IMR-90 (cell line): ENCODE results near the gene GNA14.

Experiments used
- CHD1 ChIP-seq: IDR thresholded peaks from 2 replicates; pipeline ENCODE4 v1.6.1; 2012; ENCODE audit warnings: low read depth, low read length, improper control_type of control experiment
- POLR2A ChIP-seq: IDR thresholded peaks from 2 replicates; pipeline ENCODE4 v1.6.1; 2012; ENCODE audit warnings: mild to moderate bottlenecking, low read depth, low read length
- RAD21 ChIP-seq: IDR thresholded peaks from 2 replicates; pipeline ENCODE4 v1.6.1; 2012; ENCODE audit warnings: low read length, improper control_type of control experiment
- RFX5 ChIP-seq: IDR thresholded peaks from 2 replicates; pipeline ENCODE4 v1.8.0; 2012; ENCODE audit warnings: low read depth, mild to moderate bottlenecking, low read length, moderate library complexity
- SMC3 ChIP-seq: fragments of 150-350 bp; IDR thresholded peaks from 2 replicates; pipeline ENCODE4 v1.6.1; 2016; ENCODE audit warnings: low read depth, mild to moderate bottlenecking, antibody characterized with exemption, low read length, moderate library complexity
- USF2 ChIP-seq: fragments of 150-350 bp; IDR thresholded peaks from 2 replicates; pipeline ENCODE4 v1.6.1; 2017; ENCODE audit warnings: mild to moderate bottlenecking, antibody characterized with exemption, low read length, low read depth
- TF ChIP-seq, protein P1 (sequence below): conservative IDR thresholded peaks from 2 replicates; pipeline ENCODE4 v1.5.1; 2012; ENCODE audit warnings: mild to moderate bottlenecking, low read depth, low read length, improper control_type of control experiment

- TF ChIP-seq, protein P1, sequence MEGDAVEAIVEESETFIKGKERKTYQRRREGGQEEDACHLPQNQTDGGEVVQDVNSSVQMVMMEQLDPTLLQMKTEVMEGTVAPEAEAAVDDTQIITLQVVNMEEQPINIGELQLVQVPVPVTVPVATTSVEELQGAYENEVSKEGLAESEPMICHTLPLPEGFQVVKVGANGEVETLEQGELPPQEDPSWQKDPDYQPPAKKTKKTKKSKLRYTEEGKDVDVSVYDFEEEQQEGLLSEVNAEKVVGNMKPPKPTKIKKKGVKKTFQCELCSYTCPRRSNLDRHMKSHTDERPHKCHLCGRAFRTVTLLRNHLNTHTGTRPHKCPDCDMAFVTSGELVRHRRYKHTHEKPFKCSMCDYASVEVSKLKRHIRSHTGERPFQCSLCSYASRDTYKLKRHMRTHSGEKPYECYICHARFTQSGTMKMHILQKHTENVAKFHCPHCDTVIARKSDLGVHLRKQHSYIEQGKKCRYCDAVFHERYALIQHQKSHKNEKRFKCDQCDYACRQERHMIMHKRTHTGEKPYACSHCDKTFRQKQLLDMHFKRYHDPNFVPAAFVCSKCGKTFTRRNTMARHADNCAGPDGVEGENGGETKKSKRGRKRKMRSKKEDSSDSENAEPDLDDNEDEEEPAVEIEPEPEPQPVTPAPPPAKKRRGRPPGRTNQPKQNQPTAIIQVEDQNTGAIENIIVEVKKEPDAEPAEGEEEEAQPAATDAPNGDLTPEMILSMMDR: no peak
- TF ChIP-seq CHD1: no peak
- no peak for TF ChIP-seq RAD21
- TF ChIP-seq USF2: no peak
- TF ChIP-seq RFX5: no peak
- TF ChIP-seq POLR2A: no peak
- no peak for TF ChIP-seq SMC3
These were observed 103.6 kb downstream of the GNA14 start for GRCh38 chr9:77544546-77544945.
